HCT116 (cell line): ENCODE results near the gene ENOSF1. TPM values are rescaled to one million over a fixed set of nuclear protein-coding genes. Genes with fewer than 3 reads are reported as not detected.

Source experiments
- ATAC-seq: fragments of 200-7000 bp; cut with Tn5 transposase; 2 replicates; pipeline ENCODE4 v1.9.1; 2020; ENCODE audit warnings: mild to moderate bottlenecking, moderate library complexity
- BruUV-seq: library from RNA; stranded (reverse); fragments of 400-500 nt; replicated peaks from 2 replicates; lab custom pipeline; 2021; lab: Mats Ljungman, UMichigan
- CTCF ChIA-PET: fragments of 300-600 bp; sonication (Branson Sonifier 250); formaldehyde crosslinking; loops from one replicate; lab custom pipeline; 2021; ENCODE audit warnings: antibody characterized with exemption; lab: Charles Lee
- POLR2A ChIA-PET: fragments of 300-600, 350-600 bp; sonication (Branson Sonifier 250); formaldehyde crosslinking; loops from one replicate; lab custom pipeline; 2021; ENCODE audit warnings: antibody characterized with exemption; lab: Charles Lee
- RAD21 ChIA-PET, 2 experiments: fragments of 300-600 bp; sonication (Branson Sonifier 250); formaldehyde crosslinking; loops; one replicate each; lab custom pipeline; 2023; ENCODE audit warnings: low total read pairs in 2 of 2; ENCODE audit not compliant: uncharacterized antibody in 2 of 2, unreplicated experiment in 2 of 2, low non-redundant PET in 1 of 2; lab: Charles Lee
- DNase-seq: peaks from one replicate; pipeline ENCODE4 v3.0.0-alpha.2; 2010; ENCODE audit warnings: low read depth, low spot score
- H2AFZ ChIP-seq: fragments of 200-600 bp; shearing (Covaris generic), sonication (generic); 2 replicates; pipeline ENCODE4 v1.6.1; 2017; ENCODE audit warnings: low read depth, mixed run types, mixed read lengths, antibody characterized with exemption, low read length; ENCODE audit not compliant: poor library complexity, severe bottlenecking
- H3K27ac ChIP-seq: 2 replicates; pipeline ENCODE4 v1.5.1; 2012; ENCODE audit warnings: low read depth, low read length
- H3K27me3 ChIP-seq: fragments of 200-600 bp; sonication (generic); 2 replicates; pipeline ENCODE4 v1.6.1; 2016; ENCODE audit warnings: mixed run types, low read length, mixed read lengths; ENCODE audit not compliant: insufficient read depth
- H3K36me3 ChIP-seq, 2 experiments: fragments of 200-500 bp in 1 of 2; fragments of 200-600 bp in 1 of 2; sonication (Bioruptor generic) in 1 of 2; sonication (generic) in 1 of 2; 2 replicates each; pipeline versions ENCODE4 v1.5.1 to v1.6.1; 2014 to 2016; ENCODE audit warnings: low read length in 2 of 2, inconsistent platforms in 1 of 2, mixed read lengths in 1 of 2, mixed run types in 1 of 2; ENCODE audit not compliant: insufficient read depth in 2 of 2, control insufficient read depth in 1 of 2
- H3K4me1 ChIP-seq, 2 experiments: fragments of 200-600 bp in 1 of 2; sonication (generic) in 1 of 2; 2 replicates each; pipeline versions ENCODE4 v1.5.1 to v1.6.1; 2012 to 2017; ENCODE audit warnings: low read length in 2 of 2, inconsistent platforms in 1 of 2, mild to moderate bottlenecking in 1 of 2, mixed read lengths in 1 of 2, mixed run types in 1 of 2, moderate library complexity in 1 of 2; ENCODE audit not compliant: insufficient read depth in 2 of 2, control insufficient read depth in 1 of 2
- H3K4me2 ChIP-seq: fragments of 200-600 bp; sonication (generic); 2 replicates; pipeline ENCODE4 v1.6.1; 2017; ENCODE audit warnings: mixed run types, low read length, mixed read lengths
- H3K4me3 ChIP-seq, 2 experiments: fragments of 200-600 bp in 1 of 2; sonication (generic) in 1 of 2; replicated peaks in 1 of 2; 2 replicates each; pipeline ENCODE4 v1.5.1; 2011 to 2016; ENCODE audit warnings: low read length in 2 of 2, control low read depth in 1 of 2, low read depth in 1 of 2, mild to moderate bottlenecking in 1 of 2, mixed read lengths in 1 of 2, mixed run types in 1 of 2
- H3K79me2 ChIP-seq: fragments of 200-600 bp; sonication (generic); 2 replicates; pipeline ENCODE4 v1.6.1; 2017; ENCODE audit warnings: mild to moderate bottlenecking, mixed run types, low read length, moderate library complexity, mixed read lengths; ENCODE audit not compliant: insufficient read depth
- H3K9ac ChIP-seq: fragments of 200-600 bp; sonication (generic); 2 replicates; pipeline ENCODE4 v1.6.1; 2016; ENCODE audit warnings: low read length, mixed read lengths
- H3K9me2 ChIP-seq: fragments of 200-600 bp; sonication (generic), shearing (Covaris generic); 2 replicates; pipeline ENCODE4 v1.6.1; 2017; ENCODE audit warnings: mixed run types, mild to moderate bottlenecking, moderate library complexity; ENCODE audit not compliant: insufficient read depth
- H3K9me3 ChIP-seq, 2 experiments: fragments of 200-500 bp in 1 of 2; fragments of 200-600 bp in 1 of 2; sonication (Bioruptor generic) in 1 of 2; sonication (generic) in 1 of 2; 2 replicates each; pipeline ENCODE4 v1.6.1; 2014 to 2017; ENCODE audit warnings: low read length in 2 of 2, mixed read lengths in 2 of 2, inconsistent platforms in 1 of 2, low read depth in 1 of 2, mild to moderate bottlenecking in 1 of 2, mixed run types in 1 of 2, moderate library complexity in 1 of 2; ENCODE audit not compliant: control insufficient read depth in 1 of 2, insufficient read depth in 1 of 2
- H4K20me1 ChIP-seq: fragments of 200-600 bp; sonication (generic), shearing (Covaris generic); 2 replicates; pipeline ENCODE4 v1.6.1; 2017; ENCODE audit warnings: mixed run types, mild to moderate bottlenecking, moderate library complexity; ENCODE audit not compliant: insufficient read depth
- CBX3 ChIP-seq: IDR thresholded peaks from 2 replicates; pipeline ENCODE4 v1.6.1; 2012; ENCODE audit warnings: low read depth
- ELF1 ChIP-seq: IDR thresholded peaks from 2 replicates; pipeline ENCODE4 v1.6.1; 2012; ENCODE audit warnings: low read depth, borderline replicate concordance
- FOSL1 ChIP-seq: IDR thresholded peaks from 2 replicates; pipeline ENCODE4 v1.6.1; 2012; ENCODE audit warnings: low read depth
- JUND ChIP-seq: IDR thresholded peaks from 2 replicates; pipeline ENCODE4 v1.6.1; 2012
- POLR2AphosphoS5 ChIP-seq: IDR thresholded peaks from 2 replicates; pipeline ENCODE4 v1.6.1; 2011; ENCODE audit warnings: mild to moderate bottlenecking, low read depth, low read length, moderate library complexity
- RAD21 ChIP-seq: IDR thresholded peaks from 2 replicates; pipeline ENCODE4 v1.6.1; 2012; ENCODE audit warnings: low read depth, mild to moderate bottlenecking
- SIN3A ChIP-seq: IDR thresholded peaks from 2 replicates; pipeline ENCODE4 v1.6.1; 2012; ENCODE audit warnings: low read depth
- SP1 ChIP-seq: IDR thresholded peaks from 2 replicates; pipeline ENCODE4 v1.6.1; 2012; ENCODE audit warnings: low read depth
- SRF ChIP-seq: IDR thresholded peaks from 2 replicates; pipeline ENCODE4 v1.6.1; 2012; ENCODE audit warnings: low read depth
- TCF7L2 ChIP-seq: IDR thresholded peaks from 2 replicates; pipeline ENCODE4 v1.7.0; 2011; ENCODE audit warnings: borderline replicate concordance, inconsistent platforms; ENCODE audit not compliant: insufficient read depth, insufficient read length; ENCODE audit errors: extremely low read depth
- YY1 ChIP-seq: IDR thresholded peaks from 2 replicates; pipeline ENCODE4 v1.6.1; 2011; ENCODE audit warnings: low read length, low read depth, moderate library complexity, mild to moderate bottlenecking; ENCODE audit not compliant: insufficient replicate concordance; ENCODE audit errors: extremely low read depth
- ZFX ChIP-seq: fragments of 450-650 bp; IDR thresholded peaks from 2 replicates; pipeline ENCODE4 v1.6.1; 2017
- ZNF274 ChIP-seq: fragments of 200-500 bp; sonication (Bioruptor generic); IDR thresholded peaks from 2 replicates; pipeline ENCODE4 v1.6.1; 2014; ENCODE audit warnings: mild to moderate bottlenecking, low read depth, low read length, inconsistent platforms
- intact Hi-C: fragments of 100-400 bp; cut with micrococcal nuclease; formaldehyde crosslinking; loops from 2 replicates; pipeline ENCODE4 v1.10.0; 2022
- total RNA-seq: library from RNA; stranded (reverse); gene quantifications from one replicate; pipeline ENCODE4 v1.2.1, GENCODE V29; 2021; ENCODE audit not compliant: unreplicated experiment
- TF ChIP-seq, protein P1 (sequence below): IDR thresholded peaks from 2 replicates; pipeline ENCODE4 v1.6.1; 2012
- TF ChIP-seq, protein P2 (sequence below): IDR thresholded peaks from 2 replicates; pipeline ENCODE4 v1.6.1; 2012
- TF ChIP-seq, protein P3 (sequence below), 3 experiments: fragments of 200-600 bp in 1 of 3; sonication (generic) in 1 of 3; IDR thresholded peaks in 2 of 3; conservative IDR thresholded peaks in 1 of 3; 2 replicates each; pipeline ENCODE4 v1.5.1; 2012 to 2017; ENCODE audit warnings: low read depth in 2 of 3, low read length in 2 of 3, antibody characterized with exemption in 1 of 3, borderline replicate concordance in 1 of 3, control low read depth in 1 of 3, mild to moderate bottlenecking in 1 of 3, mixed read lengths in 1 of 3, mixed run types in 1 of 3, moderate library complexity in 1 of 3; ENCODE audit not compliant: insufficient read depth in 1 of 3
- TF ChIP-seq, protein P4 (sequence below): IDR thresholded peaks from 2 replicates; pipeline ENCODE4 v1.6.1; 2012; ENCODE audit warnings: low read depth

The ENOSF1 gene
- total RNA-seq, 1 experiment from 2014 or later, result 90.0 TPM

DNA sequence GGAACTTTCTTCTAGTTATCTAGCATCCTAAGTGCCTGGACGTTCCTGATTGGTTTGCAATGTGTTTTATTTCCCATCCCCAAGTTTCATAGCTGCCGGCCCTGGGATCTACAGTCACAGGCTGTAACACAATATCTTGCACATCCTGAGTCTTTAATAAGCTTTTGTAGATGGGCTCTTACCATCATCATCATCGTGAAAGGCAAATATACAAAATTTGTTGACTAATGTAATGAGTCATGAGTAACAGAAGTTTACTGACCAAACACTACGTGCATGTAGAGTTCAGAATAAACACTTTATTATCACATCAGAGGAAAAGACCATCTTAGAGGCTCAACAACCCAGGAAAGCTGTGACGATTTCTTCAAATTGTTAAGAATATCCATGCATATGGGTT is 63.1 kb downstream of the ENOSF1 start:
- no peaks in the 10 kb centered on the region for H3K4me1 ChIP-seq
- H3K9ac ChIP-seq, result no peak overlapping the region
- H3K9me3 ChIP-seq, result no peaks in the 10 kb centered on the region
- ChIA-PET RAD21 (no interaction called here), CTCF (interaction anchor here (0.9 kb wide), 1 partner anchor 25 kb away, joined by 4 read pairs; no protein-coding TSS in a partner anchor), POLR2A (no interaction called here)
- no peak overlapping the region for H3K27ac ChIP-seq
- intact Hi-C loops, result no loop called here
- no peak overlapping the region for H3K4me2 ChIP-seq
- no peak overlapping the region for H2AFZ ChIP-seq
- BruUV-seq, result no TSS peak
- no peaks in the 10 kb centered on the region; the same call in 1 of the 2 replicates for H3K79me2 ChIP-seq
- no peak for TF ChIP-seq ZFX
- TF ChIP-seq ELF1, result no peak
- TF ChIP-seq JUND, result no peak
- no peak for TF ChIP-seq ZNF274
- TF ChIP-seq, protein P1, sequence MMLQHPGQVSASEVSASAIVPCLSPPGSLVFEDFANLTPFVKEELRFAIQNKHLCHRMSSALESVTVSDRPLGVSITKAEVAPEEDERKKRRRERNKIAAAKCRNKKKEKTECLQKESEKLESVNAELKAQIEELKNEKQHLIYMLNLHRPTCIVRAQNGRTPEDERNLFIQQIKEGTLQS, result no peak
- TF ChIP-seq TCF7L2, result no peak
- TF ChIP-seq, protein P2, sequence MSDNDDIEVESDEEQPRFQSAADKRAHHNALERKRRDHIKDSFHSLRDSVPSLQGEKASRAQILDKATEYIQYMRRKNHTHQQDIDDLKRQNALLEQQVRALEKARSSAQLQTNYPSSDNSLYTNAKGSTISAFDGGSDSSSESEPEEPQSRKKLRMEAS, result no peak
- no peak for TF ChIP-seq SRF
- no peak for TF ChIP-seq POLR2AphosphoS5
- TF ChIP-seq SIN3A, result no peak
- TF ChIP-seq SP1, result no peak
- TF ChIP-seq RAD21, result no peak
- no peak for TF ChIP-seq YY1
- TF ChIP-seq CBX3, result no peak
- TF ChIP-seq, protein P3, sequence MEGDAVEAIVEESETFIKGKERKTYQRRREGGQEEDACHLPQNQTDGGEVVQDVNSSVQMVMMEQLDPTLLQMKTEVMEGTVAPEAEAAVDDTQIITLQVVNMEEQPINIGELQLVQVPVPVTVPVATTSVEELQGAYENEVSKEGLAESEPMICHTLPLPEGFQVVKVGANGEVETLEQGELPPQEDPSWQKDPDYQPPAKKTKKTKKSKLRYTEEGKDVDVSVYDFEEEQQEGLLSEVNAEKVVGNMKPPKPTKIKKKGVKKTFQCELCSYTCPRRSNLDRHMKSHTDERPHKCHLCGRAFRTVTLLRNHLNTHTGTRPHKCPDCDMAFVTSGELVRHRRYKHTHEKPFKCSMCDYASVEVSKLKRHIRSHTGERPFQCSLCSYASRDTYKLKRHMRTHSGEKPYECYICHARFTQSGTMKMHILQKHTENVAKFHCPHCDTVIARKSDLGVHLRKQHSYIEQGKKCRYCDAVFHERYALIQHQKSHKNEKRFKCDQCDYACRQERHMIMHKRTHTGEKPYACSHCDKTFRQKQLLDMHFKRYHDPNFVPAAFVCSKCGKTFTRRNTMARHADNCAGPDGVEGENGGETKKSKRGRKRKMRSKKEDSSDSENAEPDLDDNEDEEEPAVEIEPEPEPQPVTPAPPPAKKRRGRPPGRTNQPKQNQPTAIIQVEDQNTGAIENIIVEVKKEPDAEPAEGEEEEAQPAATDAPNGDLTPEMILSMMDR (IDR thresholded peaks at IDR 0.05 in 2 of 3, conservative IDR thresholded peaks at IDR 0.05 in 1 of 3; ENCODE audit: borderline replicate concordance in 1 of 3, insufficient read depth in 1 of 3, low read depth in 2 of 3, low read length in 2 of 3), result no peak
- TF ChIP-seq FOSL1, result no peak
- TF ChIP-seq, protein P4, sequence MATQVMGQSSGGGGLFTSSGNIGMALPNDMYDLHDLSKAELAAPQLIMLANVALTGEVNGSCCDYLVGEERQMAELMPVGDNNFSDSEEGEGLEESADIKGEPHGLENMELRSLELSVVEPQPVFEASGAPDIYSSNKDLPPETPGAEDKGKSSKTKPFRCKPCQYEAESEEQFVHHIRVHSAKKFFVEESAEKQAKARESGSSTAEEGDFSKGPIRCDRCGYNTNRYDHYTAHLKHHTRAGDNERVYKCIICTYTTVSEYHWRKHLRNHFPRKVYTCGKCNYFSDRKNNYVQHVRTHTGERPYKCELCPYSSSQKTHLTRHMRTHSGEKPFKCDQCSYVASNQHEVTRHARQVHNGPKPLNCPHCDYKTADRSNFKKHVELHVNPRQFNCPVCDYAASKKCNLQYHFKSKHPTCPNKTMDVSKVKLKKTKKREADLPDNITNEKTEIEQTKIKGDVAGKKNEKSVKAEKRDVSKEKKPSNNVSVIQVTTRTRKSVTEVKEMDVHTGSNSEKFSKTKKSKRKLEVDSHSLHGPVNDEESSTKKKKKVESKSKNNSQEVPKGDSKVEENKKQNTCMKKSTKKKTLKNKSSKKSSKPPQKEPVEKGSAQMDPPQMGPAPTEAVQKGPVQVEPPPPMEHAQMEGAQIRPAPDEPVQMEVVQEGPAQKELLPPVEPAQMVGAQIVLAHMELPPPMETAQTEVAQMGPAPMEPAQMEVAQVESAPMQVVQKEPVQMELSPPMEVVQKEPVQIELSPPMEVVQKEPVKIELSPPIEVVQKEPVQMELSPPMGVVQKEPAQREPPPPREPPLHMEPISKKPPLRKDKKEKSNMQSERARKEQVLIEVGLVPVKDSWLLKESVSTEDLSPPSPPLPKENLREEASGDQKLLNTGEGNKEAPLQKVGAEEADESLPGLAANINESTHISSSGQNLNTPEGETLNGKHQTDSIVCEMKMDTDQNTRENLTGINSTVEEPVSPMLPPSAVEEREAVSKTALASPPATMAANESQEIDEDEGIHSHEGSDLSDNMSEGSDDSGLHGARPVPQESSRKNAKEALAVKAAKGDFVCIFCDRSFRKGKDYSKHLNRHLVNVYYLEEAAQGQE, result no peak
- DNase-seq (no peak), ATAC-seq (no peak)
- H4K20me1 ChIP-seq, result no peaks in the 10 kb centered on the region
- no peaks in the 10 kb centered on the region for H3K36me3 ChIP-seq
- H3K27me3 ChIP-seq, result no peaks in the 10 kb centered on the region
- no peaks in the 10 kb centered on the region for H3K9me2 ChIP-seq
- no peak overlapping the region for H3K4me3 ChIP-seq
